ENCODE results near the gene HS1BP3. TPM values are rescaled to one million over a fixed set of nuclear protein-coding genes. Genes with fewer than 3 reads are reported as not detected.
A peak's percentile ranks its signal among the peaks of the same experiment; 100 is the strongest.

HS1BP3 gene
- total and polyA plus RNA-seq, 7 experiments from 2014 or later: 12.0 to 19.0 (median 17.3) TPM

- Histone ChIP-seq H3K4me1 (ENCODE audit: control insufficient read depth in 2 of 2, insufficient read depth in 2 of 2, low read length in 2 of 2) (no peaks in the 10 kb centered on the region), H3K27me3 (ENCODE audit: control insufficient read depth in 2 of 2, insufficient read depth in 2 of 2, low read length in 2 of 2) (no peaks in the 10 kb centered on the region), H3K27ac (ENCODE audit: low read depth, low read length) (no peak overlapping the region), H3K4me3 (ENCODE audit: low read length) (no peak overlapping the region), H3K36me3 (ENCODE audit: control insufficient read depth in 2 of 3, insufficient read depth in 3 of 3, low read length in 3 of 3) (peaks cover 0 to 29% (median 4%) of the 10 kb centered on the region in 3 experiments), H3K9me3 (ENCODE audit: control insufficient read depth in 2 of 3, low read length in 3 of 3) (no peaks in the 10 kb centered on the region)
- H3K27me3 Mint-ChIP-seq: no peaks in the 10 kb centered on the region
- DNase-seq (no peak), ATAC-seq (peak; percentile 11)
- intact Hi-C loops (cut with micrococcal nuclease): no loop called here
- no peaks in the 10 kb centered on the region for H3K4me1 Mint-ChIP-seq
- peaks cover 0 to 22% (median 16%) of the 10 kb centered on the region in 5 donors for H3K36me3 Mint-ChIP-seq
- H3K27ac Mint-ChIP-seq: peak overlapping the region in 1 of 9 donors; percentile 18
- CTCF ChIA-PET: no interaction called here
- POLR2A ChIA-PET: no interaction called here
- H3K9me3 Mint-ChIP-seq: no peaks in the 10 kb centered on the region
- H3K4me3 Mint-ChIP-seq: no peak overlapping the region
Observed at GRCh38 chr2:20617081-20617575, 33.8 kb downstream of the HS1BP3 start.

- CTCF ChIA-PET: no interaction called here
- no peak overlapping the region for H3K27ac Mint-ChIP-seq
- DNase-seq: no peak
- H3K27ac ChIP-seq (ENCODE audit: low read depth, low read length): no peak overlapping the region
- ATAC-seq: no peak
- no peaks in the 10 kb centered on the region for H3K4me1 ChIP-seq (ENCODE audit: control insufficient read depth in 2 of 2, insufficient read depth in 2 of 2, low read length in 2 of 2)
- H3K4me3 Mint-ChIP-seq: no peak overlapping the region
- peaks cover 0 to 21% (median 4%) of the 10 kb centered on the region in 3 experiments for H3K36me3 ChIP-seq (ENCODE audit: control insufficient read depth in 2 of 3, insufficient read depth in 3 of 3, low read length in 3 of 3)
- H3K36me3 Mint-ChIP-seq: peaks cover 0 to 19% (median 16%) of the 10 kb centered on the region in 5 donors
- H3K4me1 Mint-ChIP-seq: no peaks in the 10 kb centered on the region
- no peaks in the 10 kb centered on the region for H3K9me3 Mint-ChIP-seq
- no peaks in the 10 kb centered on the region for H3K27me3 Mint-ChIP-seq
- POLR2A ChIA-PET: no interaction called here
- H3K9me3 ChIP-seq (ENCODE audit: control insufficient read depth in 2 of 3, low read length in 3 of 3): no peaks in the 10 kb centered on the region
- H3K27me3 ChIP-seq (ENCODE audit: control insufficient read depth in 2 of 2, insufficient read depth in 2 of 2, low read length in 2 of 2): no peaks in the 10 kb centered on the region
- no peak overlapping the region for H3K4me3 ChIP-seq (ENCODE audit: low read length)
- intact Hi-C loops (cut with micrococcal nuclease): no loop called here
Observed at GRCh38 chr2:20616341-20616871, 34.5 kb downstream of the HS1BP3 start.

- peaks cover 0 to 14% (median 4%) of the 10 kb centered on the region in 3 experiments for H3K36me3 ChIP-seq (ENCODE audit: control insufficient read depth in 2 of 3, insufficient read depth in 3 of 3, low read length in 3 of 3)
- no peaks in the 10 kb centered on the region for H3K9me3 ChIP-seq (ENCODE audit: control insufficient read depth in 2 of 3, low read length in 3 of 3)
- Mint-ChIP-seq H3K4me1 (no peaks in the 10 kb centered on the region), H3K27me3 (no peaks in the 10 kb centered on the region), H3K4me3 (no peak overlapping the region), H3K9me3 (no peaks in the 10 kb centered on the region), H3K27ac (no peak overlapping the region), H3K36me3 (peaks cover 0 to 18% (median 15%) of the 10 kb centered on the region in 5 donors)
- H3K27ac ChIP-seq (ENCODE audit: low read depth, low read length): no peak overlapping the region
- intact Hi-C loops (cut with micrococcal nuclease): no loop called here
- DNase-seq: no peak
- ATAC-seq: no peak
- H3K27me3 ChIP-seq (ENCODE audit: control insufficient read depth in 2 of 2, insufficient read depth in 2 of 2, low read length in 2 of 2): no peaks in the 10 kb centered on the region
- H3K4me1 ChIP-seq (ENCODE audit: control insufficient read depth in 2 of 2, insufficient read depth in 2 of 2, low read length in 2 of 2): no peaks in the 10 kb centered on the region
- H3K4me3 ChIP-seq (ENCODE audit: low read length): no peak overlapping the region
- ChIA-PET POLR2A (no interaction called here), CTCF (interaction anchor here (0.7 to 0.9 kb wide), 2 partner anchors 9 to 26 kb away, joined by 3 to 4 read pairs; no protein-coding TSS in a partner anchor)
Observed at GRCh38 chr2:20615466-20616241, 35.2 kb downstream of the HS1BP3 start.

- H3K27me3 ChIP-seq (ENCODE audit: control insufficient read depth in 2 of 2, insufficient read depth in 2 of 2, low read length in 2 of 2): no peaks in the 10 kb centered on the region
- Mint-ChIP-seq H3K27me3 (no peaks in the 10 kb centered on the region), H3K27ac (no peak overlapping the region), H3K4me3 (no peak overlapping the region), H3K36me3 (peaks cover 0 to 16% (median 10%) of the 10 kb centered on the region in 5 donors), H3K9me3 (no peaks in the 10 kb centered on the region), H3K4me1 (no peaks in the 10 kb centered on the region)
- no peaks in the 10 kb centered on the region for H3K4me1 ChIP-seq (ENCODE audit: control insufficient read depth in 2 of 2, insufficient read depth in 2 of 2, low read length in 2 of 2)
- no peak for DNase-seq
- ChIA-PET POLR2A (no interaction called here), CTCF (interaction anchor here (0.7 to 0.9 kb wide), 2 partner anchors 9 to 27 kb away, joined by 3 to 4 read pairs; no protein-coding TSS in a partner anchor)
- H3K36me3 ChIP-seq (ENCODE audit: control insufficient read depth in 2 of 3, insufficient read depth in 3 of 3, low read length in 3 of 3): peaks cover 0 to 8% (median under 1%) of the 10 kb centered on the region in 3 experiments
- no peak overlapping the region for H3K27ac ChIP-seq (ENCODE audit: low read depth, low read length)
- intact Hi-C loops (cut with micrococcal nuclease): no loop called here
- H3K9me3 ChIP-seq (ENCODE audit: control insufficient read depth in 2 of 3, low read length in 3 of 3): no peaks in the 10 kb centered on the region
- no peak overlapping the region for H3K4me3 ChIP-seq (ENCODE audit: low read length)
- ATAC-seq: no peak
Observed at GRCh38 chr2:20615068-20615465, 35.8 kb downstream of the HS1BP3 start.

- ChIA-PET POLR2A (no interaction called here), CTCF (interaction anchor here (0.6 to 0.9 kb wide), 2 partner anchors 8 to 9 kb away, joined by 3 to 4 read pairs; no protein-coding TSS in a partner anchor)
- H3K27me3 Mint-ChIP-seq: no peaks in the 10 kb centered on the region
- no peaks in the 10 kb centered on the region for H3K4me1 ChIP-seq (ENCODE audit: control insufficient read depth in 2 of 2, insufficient read depth in 2 of 2, low read length in 2 of 2)
- peaks cover 0 to 11% (median 5%) of the 10 kb centered on the region in 5 donors for H3K36me3 Mint-ChIP-seq
- H3K4me1 Mint-ChIP-seq: no peaks in the 10 kb centered on the region
- intact Hi-C loops (cut with micrococcal nuclease): no loop called here
- no peaks in the 10 kb centered on the region for H3K9me3 Mint-ChIP-seq
- H3K4me3 ChIP-seq (ENCODE audit: low read length): no peak overlapping the region
- no peak overlapping the region for H3K27ac Mint-ChIP-seq
- ATAC-seq (no peak), DNase-seq (no peak)
- no peak overlapping the region for H3K4me3 Mint-ChIP-seq
- H3K27me3 ChIP-seq (ENCODE audit: control insufficient read depth in 2 of 2, insufficient read depth in 2 of 2, low read length in 2 of 2): no peaks in the 10 kb centered on the region
- peaks cover 0 to 3% (median 0%) of the 10 kb centered on the region in 3 experiments for H3K36me3 ChIP-seq (ENCODE audit: control insufficient read depth in 2 of 3, insufficient read depth in 3 of 3, low read length in 3 of 3)
- no peaks in the 10 kb centered on the region for H3K9me3 ChIP-seq (ENCODE audit: control insufficient read depth in 2 of 3, low read length in 3 of 3)
- no peak overlapping the region for H3K27ac ChIP-seq (ENCODE audit: low read depth, low read length)
Observed at GRCh38 chr2:20614201-20615067, 36.5 kb downstream of the HS1BP3 start.
